ENCODE data around the gene ANKRD42. TPM values are rescaled to one million over a fixed set of nuclear protein-coding genes. Genes with fewer than 3 reads are reported as not detected.

ANKRD42 gene
- total RNA-seq, 2 experiments from 2014 or later, result 3.8 to 5.4 TPM

Other genes with a start within 250 kb of the ANKRD42 start
- gene RAB30, start 121.8 kb upstream of the ANKRD42 start, total RNA-seq, result 10 to 100 TPM; 11.5 to 12.9 TPM
- 10 to 100 TPM; 46.8 to 47.9 TPM for gene PCF11, start 36.6 kb upstream of the ANKRD42 start, total RNA-seq
- 10 to 100 TPM; 29.2 to 32.3 TPM for gene CCDC90B, start 92.7 kb downstream of the ANKRD42 start, total RNA-seq

Measured in activated CD4-positive, alpha-beta memory T cell treated with anti-CD3 and anti-CD28 coated beads for 36 hours (primary cell).